Measurements from ENCODE around the gene SLC17A2.

Gene SLC17A2

GRCh38 chr6:25916789-25917490 lies 13.6 kb downstream of the SLC17A2 start:
- DNase-seq, result no peak

GRCh38 chr6:25916330-25916729 lies 14.2 kb downstream of the SLC17A2 start:
- no peak for DNase-seq

- no peak for DNase-seq
Measured at GRCh38 chr6:25913741-25914140, 16.8 kb downstream of the SLC17A2 start.

- DNase-seq, result no peak
Measured at GRCh38 chr6:25911351-25911750, 19.1 kb downstream of the SLC17A2 start.

GRCh38 chr6:25907475-25908014 lies 22.9 kb downstream of the SLC17A2 start:
- DNase-seq, result no peak

GRCh38 chr6:25903467-25904099 lies 26.9 kb downstream of the SLC17A2 start:
- no peak for DNase-seq

- DNase-seq, result no peak
Measured at GRCh38 chr6:25902071-25902470, 28.4 kb downstream of the SLC17A2 start.

- DNase-seq, result no peak
Measured at GRCh38 chr6:25900843-25901242, 29.6 kb downstream of the SLC17A2 start.

- no peak for DNase-seq
Measured at GRCh38 chr6:25899580-25900408, 30.7 kb downstream of the SLC17A2 start.

GRCh38 chr6:25899123-25899522 lies 31.4 kb downstream of the SLC17A2 start:
- no peak for DNase-seq

- DNase-seq, result no peak
Measured at GRCh38 chr6:25898289-25898977, 32.1 kb downstream of the SLC17A2 start.

GRCh38 chr6:25896252-25896651 lies 34.2 kb downstream of the SLC17A2 start:
- no peak for DNase-seq

GRCh38 chr6:25895771-25896170 lies 34.7 kb downstream of the SLC17A2 start:
- DNase-seq, result no peak

GRCh38 chr6:25893778-25894177 lies 36.7 kb downstream of the SLC17A2 start:
- DNase-seq, result no peak

GRCh38 chr6:25892877-25893276 lies 37.6 kb downstream of the SLC17A2 start:
- DNase-seq, result no peak

GRCh38 chr6:25889877-25890853 lies 40.3 kb downstream of the SLC17A2 start:
- DNase-seq, result no peak

- DNase-seq, result no peak
Measured at GRCh38 chr6:25888626-25889025, 41.9 kb downstream of the SLC17A2 start.

GRCh38 chr6:25886066-25886465 lies 44.4 kb downstream of the SLC17A2 start:
- DNase-seq, result no peak

- no peak for DNase-seq
Measured at GRCh38 chr6:25883991-25884390, 46.5 kb downstream of the SLC17A2 start.

GRCh38 chr6:25883536-25883935 lies 47.0 kb downstream of the SLC17A2 start:
- DNase-seq, result no peak

GRCh38 chr6:25882051-25882496 lies 48.4 kb downstream of the SLC17A2 start:
- DNase-seq, result no peak

- DNase-seq, result no peak
Measured at GRCh38 chr6:25880601-25881000, 49.9 kb downstream of the SLC17A2 start.

All from NK-92 treated with Interleukin-12 subunit alpha and Interleukin-12 subunit beta, amount 100 ng/mL, for 24 hours (cell line).